ENCODE measurements around the gene TSSC4.
"Not testable (repeated sequence)": the region's sequence is repeated elsewhere in the genome, so short reads cannot be mapped to it uniquely, and the experiment has no call there.

TSSC4 gene

DNA sequence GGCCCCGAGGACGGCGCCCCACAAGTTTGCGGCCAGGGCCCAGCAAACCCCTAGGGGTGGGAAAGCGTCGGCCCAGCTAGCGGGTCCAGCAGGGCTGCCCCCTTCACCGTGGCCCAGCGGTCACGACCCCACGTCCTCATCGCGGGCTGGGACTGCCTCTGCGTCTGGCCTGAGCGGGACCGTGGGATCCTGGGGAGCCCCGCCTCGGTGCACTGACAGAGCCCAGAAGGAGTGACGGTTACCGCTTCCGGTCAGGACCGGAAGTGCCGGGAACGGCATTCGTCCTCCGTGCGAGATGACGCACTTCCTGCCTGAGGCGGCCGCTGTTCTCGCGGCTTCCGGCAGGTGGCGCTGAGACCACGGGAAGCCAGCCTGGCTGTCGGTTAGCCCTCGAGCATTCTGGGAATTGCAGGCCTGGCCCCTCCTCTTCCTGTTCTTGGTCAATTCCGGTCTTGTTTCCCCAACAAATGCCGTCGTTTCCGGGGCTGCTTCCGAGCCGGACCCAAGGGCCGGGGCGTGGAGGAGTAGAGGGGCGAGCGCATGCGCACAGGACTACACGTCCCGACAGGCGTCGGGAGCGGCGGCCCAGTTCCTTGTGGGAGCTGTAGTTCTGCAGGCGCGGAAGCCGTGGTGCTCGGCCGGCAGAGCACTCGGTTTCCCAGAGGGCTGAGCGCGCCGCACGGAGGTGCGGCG lies at the start of gene TSSC4:
TSSC4 (plus strand) TSS at position 682 of the 693 bp plus-strand sequence. CDS start 1,884 bp downstream, outside the sequence.
- peak; percentile 100 for DNase-seq

- DNase-seq = no peak
These were observed 48.8 kb upstream of the TSSC4 start for GRCh38 chr11:2351701-2352100.

DNA sequence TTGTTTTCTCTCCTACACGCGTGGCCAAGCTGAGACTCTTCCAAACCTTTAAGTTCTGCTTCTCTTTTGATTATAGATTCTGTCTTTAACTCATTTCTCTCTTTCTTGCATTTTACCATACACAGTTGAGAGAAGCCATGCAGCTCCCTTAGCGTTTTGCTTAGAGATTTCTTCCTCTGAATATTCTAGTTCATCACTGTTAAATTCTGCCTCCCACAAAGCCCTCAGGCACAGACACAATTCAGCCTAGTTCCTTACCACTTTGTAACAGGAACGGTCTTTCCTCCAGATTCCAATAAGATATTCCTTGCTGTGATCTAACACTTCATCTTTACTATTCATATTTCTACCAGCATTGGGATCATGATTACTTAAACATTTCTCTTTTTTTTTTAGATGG lies 48.1 kb upstream of the TSSC4 start:
- DNase-seq = no peak

GRCh38 chr11:2355000-2355644 lies 45.4 kb upstream of the TSSC4 start:
- DNase-seq = no peak

DNA sequence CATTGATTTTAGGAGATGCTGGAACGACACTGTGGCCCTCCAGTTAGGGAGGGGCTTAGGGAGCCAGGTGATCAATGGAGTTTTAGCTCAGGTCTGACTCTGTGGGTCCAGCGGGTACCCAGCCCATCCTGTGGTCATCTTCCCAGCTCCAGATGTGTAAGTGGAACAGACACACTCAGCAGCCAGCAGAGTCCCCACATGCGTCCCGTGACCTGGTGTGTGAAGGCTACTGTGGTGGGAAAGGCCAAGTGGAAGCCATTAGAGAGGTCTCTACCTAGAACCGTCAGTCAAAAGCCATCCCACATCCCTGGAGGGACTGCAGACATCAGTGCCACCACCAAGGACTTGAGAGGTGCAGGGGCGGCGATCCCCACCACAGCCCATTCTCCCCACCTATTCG lies 43.3 kb upstream of the TSSC4 start:
- DNase-seq = no peak

- not testable (repeated sequence) for DNase-seq
These were observed 42.9 kb upstream of the TSSC4 start for GRCh38 chr11:2357651-2358050.

DNA sequence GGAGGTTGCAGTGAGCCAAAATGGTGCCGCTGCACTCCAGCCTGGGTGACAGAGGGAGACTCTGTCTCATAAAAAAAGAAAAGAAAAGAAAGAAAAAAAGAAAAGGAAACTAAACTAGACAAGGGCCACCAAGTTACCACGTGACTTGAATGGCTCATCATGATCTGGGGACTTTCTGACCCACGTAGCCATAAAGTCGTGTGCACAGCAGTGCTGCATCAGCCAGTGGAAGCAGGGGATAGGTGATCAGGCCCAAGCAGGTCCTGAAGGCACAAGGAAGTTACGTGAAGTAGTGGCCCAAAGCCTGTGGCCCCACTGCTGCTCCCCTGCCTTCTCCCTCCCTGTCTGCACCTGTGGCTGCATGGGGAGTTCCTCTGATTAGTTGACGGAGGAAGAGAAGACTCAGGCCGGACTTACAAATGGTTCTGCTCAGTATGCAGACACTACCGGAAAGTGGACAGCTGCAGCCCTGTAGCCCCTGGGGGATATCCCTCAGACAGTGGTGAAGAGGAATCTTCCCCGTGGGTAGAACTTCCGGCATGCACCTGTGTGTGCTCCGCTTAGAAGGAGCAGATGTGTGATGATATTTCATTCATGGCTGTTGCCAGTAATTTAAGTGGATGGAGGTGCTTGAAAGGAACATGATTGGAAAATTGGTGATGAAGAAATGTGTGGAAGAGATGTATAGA lies 41.7 kb upstream of the TSSC4 start:
- no peak for DNase-seq

DNA sequence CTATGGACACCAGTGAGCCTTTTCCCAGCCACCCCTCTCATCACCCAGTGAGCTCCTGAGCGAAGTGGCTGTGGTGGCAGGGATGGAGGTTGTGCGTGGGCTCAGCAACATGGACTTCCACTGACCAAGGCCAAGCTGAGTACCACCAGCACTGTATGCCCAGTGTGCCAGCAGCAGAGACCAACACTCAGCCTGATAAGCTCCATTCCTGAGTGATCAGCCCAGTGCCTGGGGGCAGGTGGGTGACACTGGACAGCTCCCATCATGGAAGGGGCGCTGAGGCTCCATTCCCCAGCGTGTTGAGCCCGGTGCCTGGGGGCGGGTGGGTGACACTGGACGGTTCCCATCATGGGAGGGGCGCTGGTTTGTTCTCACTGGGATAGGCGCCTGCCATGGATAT lies 41.0 kb upstream of the TSSC4 start:
- no peak for DNase-seq

GRCh38 chr11:2360081-2360642 lies 40.4 kb upstream of the TSSC4 start:
- no peak for DNase-seq

DNA sequence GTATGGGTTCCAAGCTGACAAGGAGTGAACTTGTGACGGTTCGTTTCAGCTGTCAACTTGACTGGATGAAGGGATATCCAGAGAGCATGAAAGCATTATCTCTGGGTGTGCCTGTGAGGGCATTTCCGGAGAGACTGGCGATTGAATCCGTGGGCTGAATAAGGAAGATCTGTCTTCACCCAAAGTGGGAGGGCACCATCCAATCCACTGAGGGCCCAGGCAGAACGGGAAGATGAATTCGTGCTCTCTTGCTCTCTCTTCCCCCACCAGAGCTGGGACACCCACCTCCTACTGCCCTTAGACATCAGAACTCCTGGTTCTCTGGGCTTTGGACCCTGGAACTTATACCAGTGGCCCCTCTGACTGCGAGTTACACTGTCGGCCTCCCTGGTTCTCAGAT lies 39.0 kb upstream of the TSSC4 start:
- no peak for DNase-seq

DNA sequence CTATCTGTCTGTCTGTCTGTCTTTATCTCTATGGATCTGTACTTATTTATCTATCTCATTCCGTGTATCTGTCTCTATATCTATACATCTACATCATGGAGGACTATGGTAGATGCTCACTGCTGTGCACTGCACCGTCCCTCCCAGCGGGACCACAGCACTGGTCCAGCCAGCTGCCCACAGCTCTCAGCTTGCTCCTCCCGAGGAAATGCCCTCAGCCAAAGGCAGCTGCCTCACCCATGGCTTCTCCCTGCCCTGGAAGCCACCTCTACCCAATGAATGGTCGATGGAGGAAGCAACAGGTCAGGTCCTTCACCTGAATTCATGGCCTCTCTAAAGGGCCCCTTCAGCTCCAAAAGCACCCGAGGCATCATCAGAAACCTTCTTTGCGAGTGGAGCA lies 38.1 kb upstream of the TSSC4 start:
- DNase-seq = no peak

DNA sequence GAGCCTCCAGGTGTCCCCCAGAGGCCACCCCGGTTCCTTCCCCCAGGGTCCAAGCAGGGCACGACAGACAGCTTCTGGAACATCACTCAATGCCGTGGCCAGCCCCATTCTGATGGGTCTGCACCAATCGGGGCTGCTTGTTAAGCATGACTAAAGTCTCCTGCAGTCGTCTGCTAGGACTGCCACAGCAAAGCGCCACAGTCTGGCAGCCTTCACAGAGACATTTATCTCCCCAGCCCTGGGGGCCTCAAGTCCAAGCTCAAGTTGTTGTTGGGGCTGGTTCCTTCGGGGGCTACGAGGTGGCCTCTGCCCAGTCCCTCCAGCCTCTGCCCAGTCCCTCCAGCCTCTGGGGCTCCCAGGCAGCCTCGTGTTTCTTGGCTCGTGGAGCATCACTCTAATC lies 37.4 kb upstream of the TSSC4 start:
- DNase-seq = no peak

DNA sequence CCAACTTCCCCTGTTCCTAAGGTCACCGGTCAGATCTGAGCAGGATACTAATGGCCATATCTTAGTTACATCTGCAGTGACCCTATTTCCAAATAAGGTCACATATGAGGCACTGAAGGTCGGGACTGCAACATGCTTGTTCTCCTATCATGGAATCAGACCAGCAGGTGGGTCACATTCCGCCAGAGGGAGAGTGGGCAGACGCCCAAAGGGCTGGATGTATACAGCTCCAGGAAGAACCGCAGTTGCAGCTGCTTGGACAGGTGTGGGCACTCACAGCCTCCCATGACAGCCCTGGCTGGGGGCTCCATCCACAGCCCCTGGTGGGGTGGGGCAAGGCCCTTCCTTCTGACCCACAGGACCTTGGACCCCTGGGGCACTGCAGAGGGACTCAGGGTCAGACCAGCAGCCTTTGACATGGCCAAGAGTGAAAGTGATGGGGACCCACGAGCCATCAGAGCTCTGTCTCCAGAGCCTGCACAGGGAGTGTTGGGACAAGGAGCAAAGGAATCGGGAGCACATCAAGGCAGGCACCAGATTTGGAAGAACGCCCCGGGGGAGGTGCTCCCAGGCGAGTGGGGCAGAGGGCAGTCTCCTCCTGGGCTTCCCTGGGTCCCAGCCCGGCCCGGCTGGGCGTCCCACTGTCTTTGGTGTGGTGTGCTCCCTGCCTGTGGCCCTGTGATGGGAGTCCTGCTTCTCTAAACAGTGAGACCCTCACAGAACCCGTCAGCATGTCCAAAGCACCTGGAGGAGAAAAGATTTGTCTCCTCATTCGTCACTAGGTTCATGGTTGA lies 36.8 kb upstream of the TSSC4 start:
- no peak for DNase-seq

GRCh38 chr11:2364386-2364785 lies 36.2 kb upstream of the TSSC4 start:
- DNase-seq = not testable (repeated sequence)

- no peak for DNase-seq
These were observed 34.9 kb upstream of the TSSC4 start for GRCh38 chr11:2365571-2366210.

GRCh38 chr11:2366276-2366675 lies 34.3 kb upstream of the TSSC4 start:
- no peak for DNase-seq

DNA sequence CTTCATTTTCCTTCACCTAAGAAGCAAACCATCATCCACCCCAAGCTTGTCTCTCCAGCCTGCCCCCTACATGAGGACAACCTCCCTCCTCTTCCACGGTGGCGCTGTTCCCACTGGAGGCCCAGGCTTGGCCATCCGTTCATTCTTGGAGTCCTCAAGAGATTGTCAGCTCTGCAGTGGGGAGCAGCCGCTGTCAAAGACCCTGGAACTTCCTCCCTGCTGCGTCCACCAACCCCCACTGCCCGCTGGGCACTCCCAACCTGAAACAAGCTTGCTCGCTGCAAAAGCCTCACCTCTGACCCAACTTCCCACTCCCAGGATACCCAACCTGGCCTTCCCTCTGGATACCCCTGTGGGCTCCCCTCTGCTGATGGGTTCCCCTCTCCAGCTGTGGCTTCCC lies 33.8 kb upstream of the TSSC4 start:
- DNase-seq = no peak

DNA sequence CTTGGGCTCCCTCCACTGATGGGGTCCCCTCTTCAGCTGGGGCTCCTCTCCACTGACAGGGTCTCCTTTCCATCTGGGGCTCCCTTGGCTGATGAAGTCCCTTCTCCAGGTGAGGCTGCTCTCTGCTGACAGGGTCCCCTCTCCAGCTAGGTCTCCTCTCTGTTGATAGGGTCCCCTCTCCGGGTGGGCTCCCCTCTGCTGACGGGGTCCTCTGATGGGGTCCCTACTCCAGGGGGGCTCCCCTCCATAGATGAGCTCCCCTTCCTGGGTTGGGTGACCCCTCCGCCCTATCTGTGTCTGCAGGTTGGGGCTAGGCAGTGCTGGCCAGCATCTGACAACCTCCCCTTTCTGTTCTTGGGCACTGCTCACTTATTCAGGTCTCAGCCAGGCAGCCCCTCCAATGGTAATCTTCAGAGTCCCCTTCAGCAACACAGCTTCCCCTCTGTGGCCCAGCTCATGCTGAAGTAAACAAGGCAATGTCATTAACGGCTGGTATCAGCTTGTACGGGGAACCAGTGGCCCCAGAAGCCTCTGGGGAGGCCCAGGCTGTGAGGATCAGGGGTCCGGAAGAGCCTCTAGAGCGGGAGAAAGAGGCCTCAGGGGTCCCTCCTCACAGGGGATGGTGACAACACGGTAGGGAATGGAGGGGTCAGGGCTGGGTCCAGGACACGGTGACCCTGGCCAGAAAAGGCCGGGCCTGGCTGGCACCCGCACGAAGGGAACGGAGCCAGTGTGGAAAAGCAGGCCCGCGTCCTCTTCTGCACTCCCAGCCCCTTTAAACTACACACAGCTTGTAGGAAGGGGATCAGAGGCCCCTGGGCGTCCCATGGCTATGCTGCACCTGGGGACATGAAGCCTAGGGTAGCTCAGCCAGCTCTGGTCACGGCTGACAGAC lies 33.0 kb upstream of the TSSC4 start:
- DNase-seq = no peak

- DNase-seq = no peak
These were observed 32.2 kb upstream of the TSSC4 start for GRCh38 chr11:2368178-2368850.

DNA sequence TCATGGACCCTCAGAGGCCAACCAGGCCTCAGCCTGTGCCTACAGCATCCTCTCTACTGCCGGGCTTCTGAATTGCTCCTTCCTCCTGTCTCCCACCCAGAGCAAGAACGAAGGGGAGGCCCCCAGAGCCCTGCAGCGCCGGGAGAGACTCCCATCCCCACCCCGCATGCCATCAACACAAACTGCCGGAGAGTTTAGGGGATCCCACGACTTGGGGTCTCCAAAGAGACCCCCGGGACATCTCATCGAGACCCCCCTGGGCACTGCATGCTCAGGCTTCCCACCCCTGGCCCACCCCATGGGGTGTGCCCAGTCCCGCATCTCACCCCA lies 31.7 kb upstream of the TSSC4 start:
- no peak for DNase-seq

DNA sequence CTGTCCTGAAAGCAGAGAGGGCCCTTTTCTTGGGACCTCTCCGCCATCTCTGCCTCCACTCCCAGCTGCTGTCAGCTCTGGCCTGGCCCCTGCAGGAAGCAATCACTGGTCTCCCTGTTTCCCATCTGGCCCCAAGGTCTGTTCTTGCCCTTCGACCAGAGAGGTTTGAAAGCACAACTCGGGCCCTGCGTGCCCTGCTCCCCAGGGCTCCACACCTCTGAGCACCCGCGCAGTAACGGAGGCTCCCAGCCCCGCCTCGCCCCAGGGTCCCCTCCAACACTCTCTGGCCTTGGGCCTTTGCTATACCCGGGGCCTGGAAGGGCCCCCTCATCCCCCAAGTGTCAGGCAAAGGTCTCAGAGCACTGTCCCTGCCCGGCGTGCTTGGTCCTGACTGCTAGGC lies 31.2 kb upstream of the TSSC4 start:
- no peak for DNase-seq
